ELF-1 (cell line): ENCODE results near the gene PIM3.

Experiments used
- DNase-seq: peaks from one replicate; pipeline ENCODE4 v3.0.0-alpha.2; 2016; ENCODE audit warnings: low read depth, low spot score

Gene PIM3

GRCh38 chr22:49960159-49961004 lies at the start of gene PIM3:
PIM3 (plus strand) TSS chr22:49960772; CDS start chr22:49960948, 176 bp downstream.
- DNase-seq: peak; percentile 97

GRCh38 chr22:49911881-49912625 lies 48.5 kb upstream of the PIM3 start:
- DNase-seq: no peak

DNA sequence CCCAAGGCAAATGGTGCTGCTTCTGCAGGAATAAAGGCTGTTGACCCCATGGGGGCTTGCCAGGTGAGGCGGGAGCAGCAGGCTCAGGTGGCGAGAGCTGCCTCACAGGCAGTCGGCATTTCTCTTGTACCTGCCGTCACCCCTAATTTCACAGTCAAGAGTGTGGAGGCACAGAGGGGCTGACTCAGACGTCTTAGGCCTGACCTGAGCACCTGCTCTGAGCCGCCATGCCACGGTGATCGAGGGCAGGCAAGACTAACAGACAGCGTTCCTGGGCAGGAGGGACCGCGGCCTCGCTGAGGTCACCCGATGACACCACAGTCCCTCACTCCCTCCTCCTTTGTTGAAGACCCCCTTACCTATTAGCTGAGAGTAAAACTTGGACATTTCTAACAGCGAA lies 47.5 kb upstream of the PIM3 start:
- DNase-seq: no peak

GRCh38 chr22:49913446-49913845 lies 47.1 kb upstream of the PIM3 start:
- DNase-seq: no peak

DNA sequence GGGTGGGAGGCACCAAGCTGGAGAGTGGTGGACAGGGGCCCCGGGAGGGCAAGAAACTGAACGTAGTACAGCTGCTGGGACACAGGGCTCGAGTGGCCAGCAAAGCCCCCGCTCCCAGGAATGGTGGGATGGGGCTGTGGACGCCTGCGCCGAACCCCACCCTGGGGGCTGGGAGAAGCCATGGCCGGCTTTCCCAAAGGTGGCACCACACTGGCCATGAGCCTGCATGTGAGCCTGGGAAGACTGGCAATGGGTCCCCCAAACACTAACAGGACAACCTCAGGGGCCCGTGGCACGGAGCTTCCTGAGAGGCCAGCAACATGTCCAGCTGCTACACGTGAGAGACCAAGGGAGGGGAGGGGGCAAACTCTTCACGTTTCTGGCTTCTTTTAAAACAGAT lies 46.3 kb upstream of the PIM3 start:
- DNase-seq: no peak

DNA sequence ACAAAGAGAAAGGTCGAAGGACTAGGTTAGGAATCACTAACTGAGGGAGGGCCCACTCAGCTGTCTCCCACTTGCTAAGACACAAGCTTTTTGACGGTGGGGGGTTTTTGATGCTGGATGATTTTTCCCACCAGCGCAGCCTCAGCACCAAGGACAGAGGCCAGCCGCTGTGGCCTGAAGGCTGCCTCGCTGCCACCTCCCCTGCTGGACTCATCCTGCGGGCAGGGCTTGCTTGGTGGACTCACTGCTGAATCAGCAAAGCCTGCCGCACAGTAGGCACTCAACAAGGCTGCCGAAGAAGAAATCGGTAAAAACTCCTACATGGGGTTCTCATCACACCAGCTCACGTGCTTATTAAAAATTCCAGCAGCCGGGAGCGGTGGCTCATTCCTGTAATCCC lies 45.0 kb upstream of the PIM3 start:
- peak; percentile 64 for DNase-seq

DNA sequence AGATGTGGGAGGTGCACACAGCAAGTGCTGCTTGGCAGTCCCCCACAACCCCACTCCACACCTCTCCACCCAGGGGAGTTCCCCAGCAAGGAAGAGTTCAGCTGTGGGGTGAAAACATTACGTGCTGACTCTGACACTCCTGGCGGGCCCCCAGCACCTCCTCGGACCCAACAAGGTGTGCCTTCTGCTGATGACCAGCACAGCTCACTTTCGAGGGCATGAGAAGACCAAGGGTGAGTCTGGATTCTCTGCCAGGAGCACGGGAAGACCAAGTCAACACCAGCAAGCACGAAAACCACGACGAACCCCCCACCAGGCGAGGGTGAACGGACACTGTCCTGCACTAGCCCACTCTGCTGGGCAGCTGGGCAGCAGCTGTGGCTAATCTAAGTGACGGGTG lies 43.7 kb upstream of the PIM3 start:
- no peak for DNase-seq

- DNase-seq: peak; percentile 99
Observed at GRCh38 chr22:49917974-49918910, 42.3 kb upstream of the PIM3 start, which contains the start of the genes ALG12 and CRELD2. ALG12 (minus strand) TSS chr22:49918438; CDS start chr22:49913765, 4,673 bp downstream. CRELD2 (plus strand) TSS chr22:49918634; CDS start chr22:49918770, 136 bp downstream.

- DNase-seq: peak; percentile 34
Observed at GRCh38 chr22:49918911-49919881, 41.4 kb upstream of the PIM3 start.

- no peak for DNase-seq
Observed at GRCh38 chr22:49920859-49921258, 39.7 kb upstream of the PIM3 start.

GRCh38 chr22:49921508-49922278 lies 38.9 kb upstream of the PIM3 start:
- DNase-seq: no peak

- no peak for DNase-seq
Observed at GRCh38 chr22:49922484-49922883, 38.1 kb upstream of the PIM3 start.

GRCh38 chr22:49922926-49923325 lies 37.6 kb upstream of the PIM3 start:
- no peak for DNase-seq

GRCh38 chr22:49923445-49923844 lies 37.1 kb upstream of the PIM3 start:
- no peak for DNase-seq

DNA sequence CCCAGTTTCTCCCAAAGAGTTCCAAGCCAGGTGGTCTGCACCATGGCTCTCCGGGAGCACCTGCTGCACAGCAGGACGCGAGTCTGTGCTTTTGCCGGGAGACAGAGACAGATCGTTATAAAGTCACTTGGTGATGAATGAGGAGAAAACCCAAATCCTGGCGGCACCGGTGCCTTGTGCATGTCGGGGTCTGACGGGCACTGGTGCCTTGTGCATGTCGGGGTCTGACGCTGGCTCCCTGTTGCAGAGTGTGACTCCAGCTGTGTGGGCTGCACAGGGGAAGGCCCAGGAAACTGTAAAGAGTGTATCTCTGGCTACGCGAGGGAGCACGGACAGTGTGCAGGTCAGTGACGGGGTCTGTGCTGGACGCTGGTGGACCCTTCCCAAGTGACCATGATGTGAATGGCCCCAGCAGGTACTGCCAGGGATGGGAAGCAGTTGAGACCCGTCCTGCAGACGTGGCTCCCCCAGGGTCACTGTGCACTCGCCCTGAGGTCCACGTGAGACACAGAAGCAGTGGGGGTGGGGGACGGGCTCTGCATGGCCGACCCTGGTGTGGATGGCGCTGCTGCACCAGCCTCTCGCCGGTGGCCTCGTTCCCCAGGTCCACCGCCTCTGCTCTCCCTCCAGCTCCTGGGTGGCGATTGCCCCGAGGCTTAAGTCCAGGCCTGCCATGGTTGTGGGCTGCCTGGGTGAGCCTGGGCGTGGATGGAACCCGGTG lies 36.3 kb upstream of the PIM3 start:
- no peak for DNase-seq

DNA sequence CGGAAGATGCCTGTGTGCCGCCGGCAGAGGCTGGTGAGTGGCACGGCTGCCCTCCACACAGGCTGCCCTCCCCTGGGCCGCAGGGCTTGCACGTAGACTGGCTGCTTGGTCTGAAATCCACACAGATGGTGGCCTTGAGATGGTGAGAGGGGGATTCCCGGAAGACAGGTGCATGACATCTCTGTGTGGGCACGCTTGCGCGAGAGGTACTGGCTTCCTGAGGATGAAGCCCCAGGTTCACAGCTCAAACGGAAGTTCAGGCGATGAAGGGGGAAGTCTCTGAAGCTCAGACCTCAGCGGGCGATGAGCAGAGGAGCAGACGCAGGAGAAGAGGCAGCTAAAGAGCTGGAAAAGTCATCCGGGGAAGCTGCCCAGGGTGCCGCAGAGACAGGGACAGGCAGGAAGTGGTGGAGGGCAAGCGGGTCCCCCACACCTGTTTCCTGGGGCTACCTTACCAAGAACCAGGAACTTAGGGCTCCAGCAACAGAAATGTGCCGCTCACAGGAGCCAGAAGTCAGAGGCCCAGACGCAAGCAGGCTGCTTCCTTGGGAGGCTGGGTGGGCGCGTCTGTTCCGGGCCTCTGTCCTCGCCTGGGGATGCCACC lies 34.9 kb upstream of the PIM3 start:
- no peak for DNase-seq

- DNase-seq: no peak
Observed at GRCh38 chr22:49926916-49927315, 33.7 kb upstream of the PIM3 start.

GRCh38 chr22:49927483-49928184 lies 32.9 kb upstream of the PIM3 start:
- DNase-seq: no peak
